Gastroesophageal sphincter (tissue), 3 donors: ENCODE results near the gene GPR68.

Experiments
- EP300 ChIP-seq: sonication (generic); formaldehyde crosslinking; IDR thresholded peaks from one replicate; pipeline ENCODE4 v1.6.1; 2017; ENCODE audit warnings: antibody characterized with exemption, mild to moderate bottlenecking
- POLR2A ChIP-seq, 2 donors: fragments of 450-650 bp; IDR thresholded peaks; one replicate each; pipeline ENCODE4 v1.6.1; 2017; ENCODE audit warnings: antibody characterized with exemption in 2 of 2, mild to moderate bottlenecking in 2 of 2, moderate library complexity in 1 of 2
- POLR2AphosphoS5 ChIP-seq: sonication (generic); formaldehyde crosslinking; IDR thresholded peaks from one replicate; pipeline ENCODE4 v1.6.1; 2017; ENCODE audit warnings: antibody characterized with exemption
- TF ChIP-seq, protein P1 (sequence below), 4 experiments: fragments of 200-600 bp in 2 of 4; fragments of 450-650 bp in 2 of 4; sonication (generic) in 1 of 4; IDR thresholded peaks; one replicate each; pipeline ENCODE4 v1.5.1; 2017 to 2019; ENCODE audit warnings: antibody characterized with exemption in 4 of 4, mild to moderate bottlenecking in 2 of 4, moderate library complexity in 2 of 4

DNA sequence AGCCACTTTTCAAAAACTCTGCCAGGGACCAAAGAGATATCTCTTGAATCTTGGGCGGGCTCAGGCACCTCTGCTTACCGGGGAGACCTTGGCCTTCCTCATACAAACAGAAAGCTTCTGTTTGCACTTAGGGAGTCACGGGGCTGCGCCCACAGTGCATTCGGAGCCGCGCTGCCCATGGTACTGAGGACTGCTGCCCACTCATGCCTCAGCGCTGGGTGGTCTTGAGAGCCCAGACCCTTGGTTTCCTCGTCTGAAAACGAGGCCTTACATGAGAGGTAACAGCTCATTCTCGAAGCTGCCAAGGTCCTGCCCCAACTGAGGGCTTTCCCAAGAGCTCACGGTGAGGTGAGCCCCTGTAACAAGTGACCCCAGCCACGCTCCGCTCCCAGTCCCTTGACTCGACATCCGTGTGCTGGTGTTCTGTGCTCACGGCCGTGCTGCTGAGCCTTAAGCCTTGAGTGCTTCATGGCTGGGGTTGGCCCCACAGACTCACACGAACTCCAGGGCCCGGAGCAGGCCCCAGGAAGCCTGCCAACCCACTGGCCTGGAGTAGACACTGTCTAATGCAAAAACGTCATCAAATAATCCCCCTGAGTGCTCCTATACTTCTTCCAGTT, 47.4 kb upstream of the GPR68 start:
- TF ChIP-seq, protein P1, sequence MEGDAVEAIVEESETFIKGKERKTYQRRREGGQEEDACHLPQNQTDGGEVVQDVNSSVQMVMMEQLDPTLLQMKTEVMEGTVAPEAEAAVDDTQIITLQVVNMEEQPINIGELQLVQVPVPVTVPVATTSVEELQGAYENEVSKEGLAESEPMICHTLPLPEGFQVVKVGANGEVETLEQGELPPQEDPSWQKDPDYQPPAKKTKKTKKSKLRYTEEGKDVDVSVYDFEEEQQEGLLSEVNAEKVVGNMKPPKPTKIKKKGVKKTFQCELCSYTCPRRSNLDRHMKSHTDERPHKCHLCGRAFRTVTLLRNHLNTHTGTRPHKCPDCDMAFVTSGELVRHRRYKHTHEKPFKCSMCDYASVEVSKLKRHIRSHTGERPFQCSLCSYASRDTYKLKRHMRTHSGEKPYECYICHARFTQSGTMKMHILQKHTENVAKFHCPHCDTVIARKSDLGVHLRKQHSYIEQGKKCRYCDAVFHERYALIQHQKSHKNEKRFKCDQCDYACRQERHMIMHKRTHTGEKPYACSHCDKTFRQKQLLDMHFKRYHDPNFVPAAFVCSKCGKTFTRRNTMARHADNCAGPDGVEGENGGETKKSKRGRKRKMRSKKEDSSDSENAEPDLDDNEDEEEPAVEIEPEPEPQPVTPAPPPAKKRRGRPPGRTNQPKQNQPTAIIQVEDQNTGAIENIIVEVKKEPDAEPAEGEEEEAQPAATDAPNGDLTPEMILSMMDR (IDR thresholded peaks at IDR 0.05), result no peak
- TF ChIP-seq EP300 (no peak), POLR2A (IDR thresholded peaks at IDR 0.05) (no peak), POLR2AphosphoS5 (no peak)
